ENCODE data around the gene CCR5AS.

CCR5AS gene

GRCh38 chr3:46454209-46454595, 47.3 kb upstream of the CCR5AS start (continued):
- TF ChIP-seq E2F4 (CRISPR knock-in tag; IDR thresholded peaks at IDR 0.05; ENCODE audit: borderline replicate concordance, low read depth) (no peak), CREM (CRISPR knock-in tag; IDR thresholded peaks at IDR 0.05) (no peak)
- TF ChIP-seq, protein P1, sequence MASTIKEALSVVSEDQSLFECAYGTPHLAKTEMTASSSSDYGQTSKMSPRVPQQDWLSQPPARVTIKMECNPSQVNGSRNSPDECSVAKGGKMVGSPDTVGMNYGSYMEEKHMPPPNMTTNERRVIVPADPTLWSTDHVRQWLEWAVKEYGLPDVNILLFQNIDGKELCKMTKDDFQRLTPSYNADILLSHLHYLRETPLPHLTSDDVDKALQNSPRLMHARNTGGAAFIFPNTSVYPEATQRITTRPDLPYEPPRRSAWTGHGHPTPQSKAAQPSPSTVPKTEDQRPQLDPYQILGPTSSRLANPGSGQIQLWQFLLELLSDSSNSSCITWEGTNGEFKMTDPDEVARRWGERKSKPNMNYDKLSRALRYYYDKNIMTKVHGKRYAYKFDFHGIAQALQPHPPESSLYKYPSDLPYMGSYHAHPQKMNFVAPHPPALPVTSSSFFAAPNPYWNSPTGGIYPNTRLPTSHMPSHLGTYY (CRISPR knock-in tag; IDR thresholded peaks at IDR 0.05) = no peak

DNA sequence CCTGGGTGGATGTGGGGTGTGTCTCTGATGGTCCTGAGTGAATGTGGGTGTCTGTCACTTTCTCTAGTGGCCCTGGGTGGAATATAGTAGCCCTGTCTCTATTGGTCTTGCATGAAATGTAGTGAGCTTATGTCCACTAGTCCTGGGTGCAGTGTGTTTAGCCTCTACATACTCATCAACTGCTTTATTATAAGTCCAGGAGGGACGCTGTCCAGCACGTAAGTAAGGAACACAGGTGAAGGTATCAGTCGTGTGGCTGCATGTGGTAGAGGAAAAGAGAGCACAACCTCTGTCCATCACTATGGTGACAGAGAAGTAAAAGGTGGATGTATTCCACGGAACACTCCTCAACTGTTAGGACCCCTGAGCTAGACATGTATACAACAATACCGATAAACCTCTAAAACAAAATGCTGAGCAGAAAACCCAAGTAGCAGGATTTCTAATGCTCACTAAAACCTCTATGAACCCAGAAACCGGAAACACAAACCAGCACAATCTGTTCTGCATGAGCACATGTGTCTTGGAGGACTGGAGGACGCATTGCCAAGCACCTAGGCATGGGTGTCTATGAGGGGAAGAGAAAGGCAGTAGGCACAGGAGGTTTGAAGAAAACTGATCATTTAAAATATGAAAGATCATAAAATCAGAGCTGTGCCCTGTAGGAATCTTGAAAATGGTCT, 46.8 kb upstream of the CCR5AS start:
- Mint-ChIP-seq H3K27ac (no peak overlapping the region), H3K4me3 (no peak overlapping the region), H3K9me3 (no peaks in the 10 kb centered on the region), H3K36me3 (no peaks in the 10 kb centered on the region), H3K27me3 (ENCODE audit: low read depth) (no peaks in the 10 kb centered on the region; the same call in 1 of the 2 replicates), H3K4me1 (no peaks in the 10 kb centered on the region)
- ChIA-PET CTCF (interaction anchor here (0.7 kb wide), 1 partner anchor 245 kb away, joined by 3 read pairs; the partner anchor contains the start of gene CCR1), POLR2A (no interaction called here)
- DNase-seq (ENCODE audit: low spot score) (no peak), ATAC-seq (no peak)
- TF ChIP-seq ZNF423 (CRISPR knock-in tag; IDR thresholded peaks at IDR 0.05) (no peak), TCF7 (CRISPR knock-in tag; IDR thresholded peaks at IDR 0.05; ENCODE audit: low read depth) (no peak), CREB1 (CRISPR knock-in tag; IDR thresholded peaks at IDR 0.05) (no peak), NFYB (CRISPR knock-in tag; conservative IDR thresholded peaks at IDR 0.05; ENCODE audit: low read depth) (no peak), ATF3 (CRISPR knock-in tag; conservative IDR thresholded peaks at IDR 0.05) (no peak), E2F1 (CRISPR knock-in tag; IDR thresholded peaks at IDR 0.05) (no peak), ZBTB21 (CRISPR knock-in tag; IDR thresholded peaks at IDR 0.05; ENCODE audit: borderline replicate concordance) (no peak), ATF6 (CRISPR knock-in tag; IDR thresholded peaks at IDR 0.05) (no peak), GTF2I (CRISPR knock-in tag; conservative IDR thresholded peaks at IDR 0.05) (no peak), FOXJ3 (CRISPR knock-in tag; IDR thresholded peaks at IDR 0.05; ENCODE audit: borderline replicate concordance) (no peak), EMX1 (CRISPR knock-in tag; IDR thresholded peaks at IDR 0.05) (no peak), TEAD1 (CRISPR knock-in tag; IDR thresholded peaks at IDR 0.05) (no peak), CREM (CRISPR knock-in tag; IDR thresholded peaks at IDR 0.05) (no peak)
- TF ChIP-seq, protein P2, sequence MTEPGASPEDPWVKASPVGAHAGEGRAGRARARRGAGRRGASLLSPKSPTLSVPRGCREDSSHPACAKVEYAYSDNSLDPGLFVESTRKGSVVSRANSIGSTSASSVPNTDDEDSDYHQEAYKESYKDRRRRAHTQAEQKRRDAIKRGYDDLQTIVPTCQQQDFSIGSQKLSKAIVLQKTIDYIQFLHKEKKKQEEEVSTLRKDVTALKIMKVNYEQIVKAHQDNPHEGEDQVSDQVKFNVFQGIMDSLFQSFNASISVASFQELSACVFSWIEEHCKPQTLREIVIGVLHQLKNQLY (CRISPR knock-in tag; IDR thresholded peaks at IDR 0.05) = no peak
- TF ChIP-seq, protein P3, sequence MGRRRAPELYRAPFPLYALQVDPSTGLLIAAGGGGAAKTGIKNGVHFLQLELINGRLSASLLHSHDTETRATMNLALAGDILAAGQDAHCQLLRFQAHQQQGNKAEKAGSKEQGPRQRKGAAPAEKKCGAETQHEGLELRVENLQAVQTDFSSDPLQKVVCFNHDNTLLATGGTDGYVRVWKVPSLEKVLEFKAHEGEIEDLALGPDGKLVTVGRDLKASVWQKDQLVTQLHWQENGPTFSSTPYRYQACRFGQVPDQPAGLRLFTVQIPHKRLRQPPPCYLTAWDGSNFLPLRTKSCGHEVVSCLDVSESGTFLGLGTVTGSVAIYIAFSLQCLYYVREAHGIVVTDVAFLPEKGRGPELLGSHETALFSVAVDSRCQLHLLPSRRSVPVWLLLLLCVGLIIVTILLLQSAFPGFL (CRISPR knock-in tag; IDR thresholded peaks at IDR 0.05; ENCODE audit: borderline replicate concordance) = no peak
- TF ChIP-seq, protein P4, sequence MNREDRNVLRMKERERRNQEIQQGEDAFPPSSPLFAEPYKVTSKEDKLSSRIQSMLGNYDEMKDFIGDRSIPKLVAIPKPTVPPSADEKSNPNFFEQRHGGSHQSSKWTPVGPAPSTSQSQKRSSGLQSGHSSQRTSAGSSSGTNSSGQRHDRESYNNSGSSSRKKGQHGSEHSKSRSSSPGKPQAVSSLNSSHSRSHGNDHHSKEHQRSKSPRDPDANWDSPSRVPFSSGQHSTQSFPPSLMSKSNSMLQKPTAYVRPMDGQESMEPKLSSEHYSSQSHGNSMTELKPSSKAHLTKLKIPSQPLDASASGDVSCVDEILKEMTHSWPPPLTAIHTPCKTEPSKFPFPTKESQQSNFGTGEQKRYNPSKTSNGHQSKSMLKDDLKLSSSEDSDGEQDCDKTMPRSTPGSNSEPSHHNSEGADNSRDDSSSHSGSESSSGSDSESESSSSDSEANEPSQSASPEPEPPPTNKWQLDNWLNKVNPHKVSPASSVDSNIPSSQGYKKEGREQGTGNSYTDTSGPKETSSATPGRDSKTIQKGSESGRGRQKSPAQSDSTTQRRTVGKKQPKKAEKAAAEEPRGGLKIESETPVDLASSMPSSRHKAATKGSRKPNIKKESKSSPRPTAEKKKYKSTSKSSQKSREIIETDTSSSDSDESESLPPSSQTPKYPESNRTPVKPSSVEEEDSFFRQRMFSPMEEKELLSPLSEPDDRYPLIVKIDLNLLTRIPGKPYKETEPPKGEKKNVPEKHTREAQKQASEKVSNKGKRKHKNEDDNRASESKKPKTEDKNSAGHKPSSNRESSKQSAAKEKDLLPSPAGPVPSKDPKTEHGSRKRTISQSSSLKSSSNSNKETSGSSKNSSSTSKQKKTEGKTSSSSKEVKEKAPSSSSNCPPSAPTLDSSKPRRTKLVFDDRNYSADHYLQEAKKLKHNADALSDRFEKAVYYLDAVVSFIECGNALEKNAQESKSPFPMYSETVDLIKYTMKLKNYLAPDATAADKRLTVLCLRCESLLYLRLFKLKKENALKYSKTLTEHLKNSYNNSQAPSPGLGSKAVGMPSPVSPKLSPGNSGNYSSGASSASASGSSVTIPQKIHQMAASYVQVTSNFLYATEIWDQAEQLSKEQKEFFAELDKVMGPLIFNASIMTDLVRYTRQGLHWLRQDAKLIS (CRISPR knock-in tag; IDR thresholded peaks at IDR 0.05; ENCODE audit: borderline replicate concordance) = no peak
- TF ChIP-seq, protein P5, sequence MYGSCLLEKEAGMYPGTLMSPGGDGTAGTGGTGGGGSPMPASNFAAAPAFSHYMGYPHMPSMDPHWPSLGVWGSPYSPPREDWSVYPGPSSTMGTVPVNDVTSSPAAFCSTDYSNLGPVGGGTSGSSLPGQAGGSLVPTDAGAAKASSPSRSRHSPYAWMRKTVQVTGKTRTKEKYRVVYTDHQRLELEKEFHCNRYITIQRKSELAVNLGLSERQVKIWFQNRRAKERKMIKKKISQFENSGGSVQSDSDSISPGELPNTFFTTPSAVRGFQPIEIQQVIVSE (CRISPR knock-in tag; IDR thresholded peaks at IDR 0.05; ENCODE audit: borderline replicate concordance) = no peak
- TF ChIP-seq, protein P6, sequence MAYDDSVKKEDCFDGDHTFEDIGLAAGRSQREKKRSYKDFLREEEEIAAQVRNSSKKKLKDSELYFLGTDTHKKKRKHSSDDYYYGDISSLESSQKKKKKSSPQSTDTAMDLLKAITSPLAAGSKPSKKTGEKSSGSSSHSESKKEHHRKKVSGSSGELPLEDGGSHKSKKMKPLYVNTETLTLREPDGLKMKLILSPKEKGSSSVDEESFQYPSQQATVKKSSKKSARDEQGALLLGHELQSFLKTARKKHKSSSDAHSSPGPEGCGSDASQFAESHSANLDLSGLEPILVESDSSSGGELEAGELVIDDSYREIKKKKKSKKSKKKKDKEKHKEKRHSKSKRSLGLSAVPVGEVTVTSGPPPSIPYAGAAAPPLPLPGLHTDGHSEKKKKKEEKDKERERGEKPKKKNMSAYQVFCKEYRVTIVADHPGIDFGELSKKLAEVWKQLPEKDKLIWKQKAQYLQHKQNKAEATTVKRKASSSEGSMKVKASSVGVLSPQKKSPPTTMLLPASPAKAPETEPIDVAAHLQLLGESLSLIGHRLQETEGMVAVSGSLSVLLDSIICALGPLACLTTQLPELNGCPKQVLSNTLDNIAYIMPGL (CRISPR knock-in tag; IDR thresholded peaks at IDR 0.05) = no peak
